ENCODE results near the gene TSPEAR. TPM values are rescaled to one million over a fixed set of nuclear protein-coding genes. Genes with fewer than 3 reads are reported as not detected.
A peak's percentile ranks its signal among the peaks of the same experiment; 100 is the strongest.

Gene TSPEAR
- total RNA-seq, 2 experiments from 2014 or later: not detected

GRCh38 chr21:44750675-44751025, 39.3 kb upstream of the TSPEAR start:
- H3K4me1 Mint-ChIP-seq: no peaks in the 10 kb centered on the region
- H3K36me3 Mint-ChIP-seq: no peaks in the 10 kb centered on the region
- H3K4me3 Mint-ChIP-seq: no peak overlapping the region
- CTCF ChIA-PET: no interaction called here
- no peaks in the 10 kb centered on the region for H3K9me3 Mint-ChIP-seq (ENCODE audit: low read depth)
- no peak overlapping the region for H3K27ac Mint-ChIP-seq
- H3K27me3 Mint-ChIP-seq: peaks cover 12% of the 10 kb centered on the region
- DNase-seq: no peak
- ATAC-seq: no peak

GRCh38 chr21:44749759-44750674, 38.6 kb upstream of the TSPEAR start:
- no peak for DNase-seq
- no peak for ATAC-seq

GRCh38 chr21:44749116-44749758, 37.9 kb upstream of the TSPEAR start:
- H3K27me3 Mint-ChIP-seq: peaks cover 12% of the 10 kb centered on the region
- CTCF ChIA-PET: no interaction called here
- no peaks in the 10 kb centered on the region for H3K4me1 Mint-ChIP-seq
- no peak for ATAC-seq
- DNase-seq: no peak
- peak overlapping the region; percentile 17 for H3K27ac Mint-ChIP-seq
- H3K36me3 Mint-ChIP-seq: no peaks in the 10 kb centered on the region
- H3K4me3 Mint-ChIP-seq: no peak overlapping the region
- no peaks in the 10 kb centered on the region for H3K9me3 Mint-ChIP-seq (ENCODE audit: low read depth)

More at GRCh38 chr21:44749759-44750674, 38.6 kb upstream of the TSPEAR start:
- CTCF ChIA-PET: no interaction called here
- no peaks in the 10 kb centered on the region for H3K36me3 Mint-ChIP-seq
- H3K27ac Mint-ChIP-seq: no peak overlapping the region
- H3K4me3 Mint-ChIP-seq: no peak overlapping the region
- peaks cover 12% of the 10 kb centered on the region for H3K27me3 Mint-ChIP-seq
- H3K4me1 Mint-ChIP-seq: no peaks in the 10 kb centered on the region
- H3K9me3 Mint-ChIP-seq (ENCODE audit: low read depth): no peaks in the 10 kb centered on the region

GRCh38 chr21:44748621-44749020, 37.2 kb upstream of the TSPEAR start:
- Mint-ChIP-seq H3K4me1 (no peaks in the 10 kb centered on the region), H3K27me3 (peaks cover 13% of the 10 kb centered on the region), H3K4me3 (no peak overlapping the region), H3K9me3 (ENCODE audit: low read depth) (no peaks in the 10 kb centered on the region), H3K36me3 (no peaks in the 10 kb centered on the region), H3K27ac (no peak overlapping the region)
- no peak for ATAC-seq
- no peak for DNase-seq
- CTCF ChIA-PET: no interaction called here

- CTCF ChIA-PET: interaction anchor here (0.6 to 6.8 kb wide), 11 partner anchors 9 to 237 kb away, joined by 3 to 47 read pairs (median 3); no protein-coding TSS in a partner anchor
- no peak for ATAC-seq
- H3K4me1 Mint-ChIP-seq: no peaks in the 10 kb centered on the region
- H3K27me3 Mint-ChIP-seq: peaks cover 14% of the 10 kb centered on the region
- peaks cover 2% of the 10 kb centered on the region for H3K9me3 Mint-ChIP-seq (ENCODE audit: low read depth)
- no peak for DNase-seq
- H3K27ac Mint-ChIP-seq: no peak overlapping the region
- H3K36me3 Mint-ChIP-seq: no peaks in the 10 kb centered on the region
- H3K4me3 Mint-ChIP-seq: no peak overlapping the region
Observed at GRCh38 chr21:44742418-44743153, 31.2 kb upstream of the TSPEAR start.

GRCh38 chr21:44741921-44742320, 30.5 kb upstream of the TSPEAR start:
- Mint-ChIP-seq H3K4me1 (no peaks in the 10 kb centered on the region), H3K27me3 (peaks cover 13% of the 10 kb centered on the region), H3K36me3 (no peaks in the 10 kb centered on the region), H3K27ac (no peak overlapping the region), H3K4me3 (no peak overlapping the region), H3K9me3 (ENCODE audit: low read depth) (peaks cover 2% of the 10 kb centered on the region)
- DNase-seq (no peak), ATAC-seq (no peak)
- CTCF ChIA-PET: interaction anchor here (0.9 to 6.8 kb wide), 8 partner anchors 8 to 236 kb away, joined by 3 to 47 read pairs (median 3); no protein-coding TSS in a partner anchor

GRCh38 chr21:44740742-44741141, 29.4 kb upstream of the TSPEAR start:
- Mint-ChIP-seq H3K36me3 (no peaks in the 10 kb centered on the region), H3K9me3 (ENCODE audit: low read depth) (peaks cover 2% of the 10 kb centered on the region), H3K4me3 (no peak overlapping the region), H3K4me1 (no peaks in the 10 kb centered on the region), H3K27ac (no peak overlapping the region), H3K27me3 (peaks cover 13% of the 10 kb centered on the region)
- ATAC-seq (no peak), DNase-seq (no peak)
- CTCF ChIA-PET: interaction anchor here (0.8 to 6.8 kb wide), 3 partner anchors 53 to 230 kb away, joined by 3 to 47 read pairs (median 4); no protein-coding TSS in a partner anchor

- H3K9me3 Mint-ChIP-seq (ENCODE audit: low read depth): peaks cover 2% of the 10 kb centered on the region
- CTCF ChIA-PET: interaction anchor here (6.8 kb wide), 1 partner anchor 229 kb away, joined by 47 read pairs; no protein-coding TSS in a partner anchor
- H3K27me3 Mint-ChIP-seq: peaks cover 13% of the 10 kb centered on the region
- no peak overlapping the region for H3K27ac Mint-ChIP-seq
- DNase-seq (no peak), ATAC-seq (no peak)
- H3K36me3 Mint-ChIP-seq: no peaks in the 10 kb centered on the region
- no peak overlapping the region for H3K4me3 Mint-ChIP-seq
- no peaks in the 10 kb centered on the region for H3K4me1 Mint-ChIP-seq
Observed at GRCh38 chr21:44739316-44739715, 27.9 kb upstream of the TSPEAR start.

- Mint-ChIP-seq H3K9me3 (ENCODE audit: low read depth) (peaks cover 2% of the 10 kb centered on the region), H3K4me3 (no peak overlapping the region), H3K4me1 (no peaks in the 10 kb centered on the region), H3K36me3 (no peaks in the 10 kb centered on the region), H3K27ac (no peak overlapping the region), H3K27me3 (peaks cover 11% of the 10 kb centered on the region)
- no peak for DNase-seq
- CTCF ChIA-PET: interaction anchor here (6.8 kb wide), 1 partner anchor 228 kb away, joined by 47 read pairs; no protein-coding TSS in a partner anchor
- no peak for ATAC-seq
Observed at GRCh38 chr21:44738621-44739020, 27.2 kb upstream of the TSPEAR start.

GRCh38 chr21:44737706-44738354, 26.5 kb upstream of the TSPEAR start:
- Mint-ChIP-seq H3K27ac (no peak overlapping the region), H3K27me3 (peaks cover 7% of the 10 kb centered on the region), H3K4me1 (no peaks in the 10 kb centered on the region), H3K4me3 (no peak overlapping the region), H3K36me3 (no peaks in the 10 kb centered on the region), H3K9me3 (ENCODE audit: low read depth) (no peaks in the 10 kb centered on the region)
- CTCF ChIA-PET: interaction anchor here (6.8 kb wide), 1 partner anchor 227 kb away, joined by 47 read pairs; no protein-coding TSS in a partner anchor
- DNase-seq (no peak), ATAC-seq (no peak)

GRCh38 chr21:44736291-44737004, 25.1 kb upstream of the TSPEAR start:
- CTCF ChIA-PET: interaction anchor here (1.0 kb wide), 1 partner anchor 226 kb away, joined by 3 read pairs; no protein-coding TSS in a partner anchor
- H3K27me3 Mint-ChIP-seq: peaks cover 3% of the 10 kb centered on the region
- no peaks in the 10 kb centered on the region for H3K36me3 Mint-ChIP-seq
- peak; percentile 12 for ATAC-seq
- no peak overlapping the region for H3K27ac Mint-ChIP-seq
- no peak overlapping the region for H3K4me3 Mint-ChIP-seq
- H3K9me3 Mint-ChIP-seq (ENCODE audit: low read depth): no peaks in the 10 kb centered on the region
- no peaks in the 10 kb centered on the region for H3K4me1 Mint-ChIP-seq
- no peak for DNase-seq

- Mint-ChIP-seq H3K27ac (no peak overlapping the region), H3K9me3 (ENCODE audit: low read depth) (no peaks in the 10 kb centered on the region), H3K4me1 (no peaks in the 10 kb centered on the region), H3K4me3 (no peak overlapping the region), H3K27me3 (peaks cover 6% of the 10 kb centered on the region), H3K36me3 (no peaks in the 10 kb centered on the region)
- DNase-seq (no peak), ATAC-seq (no peak)
- CTCF ChIA-PET: interaction anchor here (1.0 kb wide), 1 partner anchor 226 kb away, joined by 3 read pairs; no protein-coding TSS in a partner anchor
Observed at GRCh38 chr21:44735821-44736220, 24.4 kb upstream of the TSPEAR start.

Data from activated CD8-positive, alpha-beta memory T cell treated with anti-CD3 and anti-CD28 coated beads, Interleukin-2, amount 10 ng/mL, durations not matched to agents 7 days and 5 days (primary cell).